GM19438 (cell line): ENCODE measurements around the gene PPFIA1.
"Not testable (repeated sequence)": the region's sequence is repeated elsewhere in the genome, so short reads cannot be mapped to it uniquely, and the experiment has no call there.

Source experiments
- ATAC-seq: cut with Tn5 transposase; IDR thresholded peaks from one replicate; pipeline ENCODE4 v1.9.1; 2021; ENCODE audit warnings: low read depth; ENCODE audit not compliant: unreplicated experiment

Gene PPFIA1

DNA sequence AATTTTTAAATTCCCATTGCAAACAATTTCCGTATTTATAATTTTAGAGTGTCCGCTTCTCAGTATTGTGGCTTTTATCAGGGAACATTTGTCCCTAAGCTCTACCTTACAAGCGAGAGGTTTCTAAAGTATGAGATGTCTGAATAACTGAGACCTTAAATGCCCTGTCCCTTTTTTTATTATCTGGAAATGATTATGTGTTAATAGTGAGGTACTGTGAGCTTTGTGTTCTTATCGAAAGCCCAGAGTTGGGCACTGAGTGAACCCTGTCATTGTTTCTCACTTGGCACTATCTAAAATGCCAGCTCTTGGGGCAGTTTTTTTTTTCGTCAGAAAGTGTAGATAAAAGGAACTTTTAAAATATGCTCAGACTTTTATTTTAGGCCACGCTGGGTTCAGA is 137.3 kb downstream of the PPFIA1 start:
- no peak for ATAC-seq

DNA sequence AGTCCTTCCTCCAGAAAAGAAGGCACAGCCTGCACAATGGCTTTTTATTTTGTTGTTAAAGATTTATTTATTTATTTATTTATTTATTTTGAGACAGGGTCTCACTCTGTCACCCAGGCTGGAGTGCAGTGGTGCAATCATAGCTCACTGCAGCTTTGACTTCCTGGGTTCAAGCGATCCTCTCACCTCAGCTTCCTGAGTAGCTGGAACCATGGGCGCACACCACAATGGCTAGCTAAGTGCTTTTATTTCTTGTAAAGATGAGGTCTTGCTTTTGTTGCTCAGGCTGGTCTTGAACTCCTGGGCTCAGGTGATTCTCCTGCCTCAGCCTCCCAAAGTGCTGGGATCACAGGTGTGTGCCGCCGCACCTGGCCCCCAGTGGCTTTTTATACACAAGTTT is 137.8 kb downstream of the PPFIA1 start:
- not testable (repeated sequence) for ATAC-seq

DNA sequence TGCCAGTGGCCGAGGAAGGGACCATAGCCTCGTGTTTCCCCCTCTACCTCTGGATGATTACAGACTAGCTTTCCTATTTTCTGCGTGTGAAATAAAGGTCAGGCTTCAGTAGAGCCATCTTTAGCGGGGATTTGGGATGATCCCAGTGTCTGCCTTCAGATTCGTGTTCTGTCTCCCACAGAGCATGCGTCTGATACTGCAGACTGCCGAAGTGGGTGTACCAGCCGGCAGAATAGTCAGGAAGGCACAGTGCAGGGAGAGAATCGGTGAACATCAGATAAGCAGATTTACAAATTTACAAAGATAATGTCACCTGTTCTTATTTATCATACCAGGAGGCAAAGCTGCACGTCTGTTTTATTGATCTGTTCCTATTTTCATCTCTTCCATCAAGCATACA is 138.9 kb downstream of the PPFIA1 start:
- no peak for ATAC-seq

DNA sequence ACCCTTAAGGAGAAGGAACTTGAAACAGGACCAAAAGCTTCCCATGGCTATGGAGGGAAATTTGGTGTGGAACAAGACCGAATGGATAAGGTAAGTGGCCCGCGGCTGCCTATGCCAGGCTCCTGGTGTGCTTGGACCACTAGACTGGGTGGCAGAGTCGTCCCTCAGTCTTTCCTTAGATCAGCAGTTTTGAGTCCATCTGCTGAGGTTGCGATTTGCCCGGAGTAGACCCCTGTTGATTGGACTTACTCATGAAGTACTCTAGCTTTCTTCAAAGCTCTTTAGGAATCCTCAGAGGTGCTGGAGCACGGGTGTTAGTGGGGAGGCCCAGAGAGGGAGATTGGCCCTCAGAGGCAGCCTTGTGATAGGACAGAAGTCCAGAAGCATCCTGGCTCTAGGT is 139.4 kb downstream of the PPFIA1 start:
- no peak for ATAC-seq

DNA sequence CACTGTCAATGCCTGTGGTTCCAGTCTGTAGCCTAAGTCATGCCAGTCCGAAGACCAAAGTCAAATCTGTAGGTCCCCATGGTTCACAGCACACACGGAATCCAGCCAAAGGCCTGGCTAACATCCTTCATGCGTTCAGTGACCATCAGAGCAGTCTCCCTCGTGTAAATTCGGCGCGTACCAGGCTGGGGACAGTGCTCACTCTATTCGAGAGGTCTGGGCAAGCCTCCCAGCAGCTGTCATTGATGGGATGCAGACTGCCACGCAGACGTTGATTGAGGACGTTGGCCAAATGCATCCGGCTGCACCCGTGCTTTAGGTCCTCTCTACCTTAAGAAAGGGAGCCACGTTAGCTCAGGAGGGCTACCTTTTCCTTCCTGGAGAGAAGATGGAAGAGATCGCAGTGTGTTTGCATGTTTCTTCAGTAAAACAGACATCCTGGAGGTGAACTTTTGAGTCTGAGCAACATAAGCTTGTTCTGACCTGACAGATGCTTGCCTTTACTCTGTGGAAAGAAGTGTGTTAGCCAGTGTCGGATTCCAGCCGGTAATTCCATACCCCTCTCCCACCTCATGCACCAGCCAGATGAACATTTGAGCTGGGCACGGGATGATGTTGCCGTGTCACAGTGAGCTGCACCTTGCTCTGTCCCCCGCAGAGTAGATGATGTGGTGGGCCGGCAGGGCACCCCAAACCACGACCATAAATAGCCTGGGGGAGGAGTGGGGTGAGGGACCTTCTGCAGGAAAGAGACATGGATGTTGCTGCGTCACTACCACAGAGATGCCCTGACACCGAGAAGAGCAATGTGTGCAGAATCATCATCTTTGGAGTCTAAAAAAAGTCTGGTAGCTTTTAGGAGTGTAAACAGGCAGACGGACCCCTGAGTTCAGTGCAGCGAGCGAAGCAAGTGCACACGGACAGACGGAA is 140.1 kb downstream of the PPFIA1 start:
- ATAC-seq, result no peak

DNA sequence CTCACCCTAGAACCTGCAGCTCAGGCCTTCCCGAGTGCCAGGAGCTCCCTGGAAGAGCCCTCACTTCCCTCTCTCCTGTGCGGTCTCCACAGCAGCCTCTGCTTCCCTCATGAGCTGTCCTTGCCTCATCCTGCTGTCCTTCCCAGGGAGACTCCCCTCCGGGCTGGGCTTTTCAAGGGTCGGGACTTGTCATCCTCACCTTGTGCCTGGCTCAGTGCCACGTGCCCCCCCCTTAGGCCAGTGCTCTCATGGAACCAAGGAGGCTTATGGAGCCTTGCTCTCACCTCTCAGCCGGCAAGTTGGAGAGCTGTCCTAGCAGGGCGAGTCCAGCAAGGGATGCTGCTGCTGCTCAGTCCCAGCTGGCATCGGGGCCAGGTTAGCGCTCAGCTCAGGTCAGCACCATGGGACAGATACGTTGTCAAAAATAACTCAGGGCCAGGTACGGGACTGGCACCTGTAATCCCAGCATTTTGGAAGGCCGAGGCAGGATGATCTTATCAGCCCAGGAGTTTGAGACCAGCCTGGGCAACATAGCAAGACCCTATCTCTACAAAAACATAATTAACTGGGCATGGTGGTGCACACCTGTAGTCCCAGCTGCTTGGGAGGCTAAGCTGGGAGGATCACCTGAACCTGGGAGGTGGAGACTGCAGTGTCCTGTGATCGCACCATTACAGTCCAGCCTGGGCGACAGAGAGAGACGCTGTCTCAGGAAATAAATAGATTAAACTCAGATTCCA is 141.4 kb downstream of the PPFIA1 start:
- ATAC-seq, result no peak

DNA sequence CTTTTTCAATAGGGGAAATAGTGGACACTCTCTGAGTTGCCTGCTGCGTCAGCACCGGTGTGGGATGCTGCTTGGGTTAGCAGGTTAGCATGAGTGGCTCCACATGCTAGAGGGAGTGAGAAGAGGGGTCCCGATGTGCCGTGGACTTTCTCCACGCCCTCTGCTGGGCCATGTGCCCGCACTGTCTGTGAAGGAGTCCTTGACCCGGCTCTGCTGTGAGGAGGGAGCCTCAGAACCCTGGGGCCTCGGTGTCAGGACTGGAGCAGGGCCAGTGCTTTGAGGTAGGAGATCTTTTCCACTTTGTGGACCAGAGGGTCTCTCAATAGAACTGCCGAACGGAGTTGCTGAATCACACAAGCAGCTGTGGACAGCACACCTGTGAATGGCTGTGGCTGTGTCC is 142.7 kb downstream of the PPFIA1 start:
- ATAC-seq, result no peak

DNA sequence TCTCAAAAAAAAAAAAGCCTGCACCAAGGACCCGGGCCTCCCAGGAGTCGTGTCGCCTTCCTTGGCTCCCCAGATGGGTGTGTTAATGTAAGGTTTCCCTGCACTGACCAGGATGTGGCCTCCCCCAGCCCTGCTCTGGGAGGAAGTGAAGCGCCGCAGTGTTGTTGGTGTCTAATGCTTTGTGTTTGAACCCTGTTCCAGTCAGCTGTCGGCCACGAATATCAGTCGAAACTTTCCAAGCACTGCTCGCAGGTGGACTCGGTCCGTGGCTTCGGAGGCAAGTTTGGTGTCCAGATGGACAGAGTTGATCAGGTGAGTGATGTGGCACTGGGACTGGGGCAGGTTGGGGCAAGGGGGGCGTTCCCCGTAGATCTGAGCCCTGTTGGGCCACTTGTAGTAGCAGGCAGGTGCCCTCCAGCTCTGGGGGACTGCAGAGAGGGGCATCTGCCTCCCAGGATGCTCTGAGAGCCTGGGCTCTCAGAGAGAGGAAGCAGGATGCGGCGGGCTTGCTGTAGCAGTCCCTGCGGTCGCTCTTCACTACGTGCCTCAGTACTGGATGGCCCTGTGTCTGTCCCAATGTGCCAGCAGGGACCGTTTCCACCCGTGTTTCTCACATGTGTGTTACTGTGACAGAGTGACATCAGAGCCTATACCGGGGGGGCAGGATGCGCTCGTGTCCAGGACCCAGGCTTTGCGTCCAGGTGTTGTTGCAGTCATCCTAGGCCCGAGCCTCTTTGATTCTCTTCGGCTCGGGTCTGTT is 144.0 kb downstream of the PPFIA1 start:
- ATAC-seq, result no peak

DNA sequence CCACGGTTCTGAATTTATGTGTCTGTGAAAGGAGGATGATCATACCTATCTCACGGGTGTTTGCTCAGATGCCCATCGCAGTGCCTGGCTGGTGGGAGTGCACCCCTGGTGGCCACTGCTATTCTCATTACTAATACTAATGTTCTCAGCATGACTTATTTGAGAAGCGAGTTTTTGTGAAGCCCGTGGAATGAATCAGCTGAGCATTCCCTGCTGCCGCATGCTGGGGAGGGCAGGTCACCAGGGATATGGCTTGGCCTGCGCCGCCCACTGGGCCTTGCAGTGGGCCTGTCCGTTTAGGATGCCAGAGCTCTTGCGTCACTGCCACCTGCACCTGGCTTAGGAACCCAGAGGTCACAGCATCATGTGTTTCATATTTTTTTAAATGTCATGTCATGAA is 144.7 kb downstream of the PPFIA1 start:
- no peak for ATAC-seq

DNA sequence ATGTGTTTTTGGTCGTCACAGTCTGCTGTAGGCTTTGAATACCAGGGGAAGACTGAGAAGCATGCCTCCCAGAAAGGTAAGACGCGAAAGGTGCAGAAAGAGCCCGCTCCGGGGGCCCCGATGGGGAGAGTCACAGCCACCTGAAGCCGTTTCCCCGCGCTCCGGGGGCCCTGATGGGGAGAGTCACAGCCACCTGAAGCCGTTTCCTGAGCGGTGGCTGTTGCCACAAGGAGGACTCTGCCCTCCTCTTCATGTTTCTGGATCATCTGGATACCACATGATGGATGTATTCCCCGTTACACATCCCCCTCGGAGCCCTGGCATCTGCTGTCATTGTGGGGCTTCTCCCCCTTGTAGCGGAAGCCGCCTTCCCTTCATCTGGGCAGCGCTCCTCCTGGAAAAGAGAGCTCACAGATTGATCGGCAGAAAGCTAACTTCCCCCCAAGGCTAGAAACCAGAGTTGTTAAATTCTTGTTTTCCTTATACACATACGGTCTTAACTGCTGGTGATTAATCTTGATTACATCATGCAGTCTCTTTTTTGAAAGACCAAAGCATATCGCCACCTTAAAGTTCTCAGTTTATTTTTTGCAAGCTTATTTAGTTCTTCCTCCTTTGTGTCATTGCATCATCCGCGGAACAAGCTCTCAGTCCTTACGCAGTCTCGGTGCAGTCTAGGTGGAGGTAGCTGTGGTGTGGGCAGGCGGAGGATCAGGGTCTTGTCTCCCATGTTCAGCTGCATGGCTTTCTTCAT is 145.3 kb downstream of the PPFIA1 start:
- ATAC-seq, result no peak

DNA sequence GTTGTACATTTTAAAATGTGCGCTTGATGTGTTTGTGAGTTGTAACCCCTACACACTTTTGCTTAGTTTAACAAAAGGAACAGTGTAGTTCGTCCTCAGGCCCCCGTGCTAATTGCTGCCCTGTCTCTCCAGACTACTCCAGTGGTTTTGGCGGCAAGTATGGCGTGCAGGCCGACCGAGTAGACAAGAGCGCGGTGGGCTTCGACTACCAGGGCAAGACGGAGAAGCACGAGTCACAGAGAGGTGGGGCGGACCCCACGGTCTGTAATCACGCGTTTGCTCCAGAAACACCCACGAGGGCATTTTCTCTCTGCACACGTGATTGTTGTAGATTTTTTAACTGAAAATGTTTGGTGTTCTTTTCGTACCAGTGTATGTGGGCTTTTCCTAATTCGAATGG is 146.4 kb downstream of the PPFIA1 start:
- ATAC-seq, result no peak

DNA sequence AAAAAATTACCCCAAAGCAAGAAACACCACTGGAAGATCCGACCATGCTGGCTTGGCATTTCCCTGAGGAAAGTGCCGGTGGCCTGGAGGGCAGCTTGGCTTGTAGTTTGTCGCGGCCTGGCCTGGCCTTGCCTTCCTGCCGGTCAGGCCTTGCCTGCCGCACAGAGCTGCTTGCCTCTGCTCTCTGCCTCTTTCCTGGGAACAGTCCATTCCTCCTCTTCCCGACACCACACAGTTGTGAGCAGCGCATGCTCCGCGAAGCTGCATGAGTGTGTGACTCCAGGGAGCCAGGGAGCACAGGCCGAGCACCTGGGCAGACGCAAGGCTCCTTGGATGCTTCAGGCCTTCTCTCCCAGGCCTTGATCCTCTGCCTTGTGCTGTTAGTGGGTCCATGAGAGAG is 147.6 kb downstream of the PPFIA1 start:
- ATAC-seq, result no peak

DNA sequence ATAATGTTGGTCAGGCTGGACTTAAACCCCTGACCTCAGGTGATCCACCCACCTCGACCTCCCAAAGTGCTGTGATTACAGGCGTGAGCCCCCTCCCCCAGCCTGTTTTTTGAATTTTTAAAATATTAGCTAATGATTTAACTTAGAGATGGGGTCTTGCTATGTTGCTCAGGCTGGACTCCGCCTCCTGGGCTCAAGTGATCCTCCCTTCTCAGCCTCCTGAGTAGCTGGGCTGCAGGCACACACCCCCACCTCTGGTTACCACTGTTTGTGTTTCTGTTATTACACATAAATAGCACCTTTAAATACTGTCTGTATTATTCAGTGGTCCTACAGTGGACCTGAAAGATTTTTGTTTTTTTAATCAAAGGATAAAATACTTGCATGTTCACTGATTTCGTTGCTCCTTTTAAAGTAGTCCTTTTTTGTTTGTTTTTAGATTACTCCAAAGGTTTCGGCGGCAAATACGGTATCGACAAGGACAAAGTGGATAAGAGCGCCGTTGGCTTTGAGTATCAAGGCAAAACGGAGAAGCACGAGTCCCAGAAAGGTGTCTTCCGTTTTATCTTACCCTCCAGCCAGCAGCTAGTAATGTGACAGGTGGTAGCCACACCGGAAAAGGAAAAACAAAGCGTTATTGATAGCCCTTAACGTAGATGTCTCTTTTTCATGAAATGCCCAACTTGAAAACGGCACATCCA is 149.0 kb downstream of the PPFIA1 start:
- ATAC-seq, result no peak

DNA sequence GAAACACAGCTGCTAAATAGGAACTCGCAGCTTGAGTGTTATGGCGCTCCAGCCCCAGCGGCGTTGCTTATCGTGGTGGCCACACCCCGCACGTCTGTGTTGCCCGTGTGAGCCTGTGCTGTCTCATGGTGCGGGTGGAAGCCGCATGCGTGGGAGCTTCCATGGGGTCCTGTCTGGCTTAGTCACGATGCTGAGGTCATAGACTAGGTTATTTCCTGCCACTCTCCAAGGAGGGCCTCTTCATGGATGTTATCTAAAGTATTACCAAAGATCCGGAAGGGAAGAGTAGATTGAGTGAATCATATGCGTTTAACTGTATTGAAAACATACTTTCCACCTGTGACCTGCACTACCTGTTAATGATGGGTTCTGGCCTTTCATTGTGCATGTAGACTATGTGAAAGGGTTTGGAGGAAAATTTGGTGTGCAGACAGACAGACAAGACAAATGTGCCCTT is 149.5 kb downstream of the PPFIA1 start:
- no peak for ATAC-seq

DNA sequence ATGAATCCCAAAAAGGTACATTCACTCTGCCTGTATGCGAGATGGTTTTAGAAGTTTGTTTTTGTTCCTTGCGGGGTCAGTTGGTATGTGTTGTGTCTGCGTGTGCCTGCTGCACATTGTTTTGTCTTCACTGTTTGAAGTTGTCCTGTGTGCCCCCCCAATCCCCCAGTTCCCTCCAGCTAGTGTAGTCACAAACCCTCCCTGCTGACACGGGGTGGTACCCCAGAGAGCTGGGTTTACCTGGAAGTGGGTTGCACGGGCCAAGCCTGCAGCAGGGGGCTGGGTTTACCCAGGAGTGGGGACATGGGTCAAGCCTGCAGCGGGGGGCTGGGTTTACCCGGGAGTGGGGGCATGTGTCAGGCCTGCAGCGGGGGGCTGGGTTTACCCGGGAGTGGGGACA is 150.0 kb downstream of the PPFIA1 start:
- ATAC-seq, result no peak

DNA sequence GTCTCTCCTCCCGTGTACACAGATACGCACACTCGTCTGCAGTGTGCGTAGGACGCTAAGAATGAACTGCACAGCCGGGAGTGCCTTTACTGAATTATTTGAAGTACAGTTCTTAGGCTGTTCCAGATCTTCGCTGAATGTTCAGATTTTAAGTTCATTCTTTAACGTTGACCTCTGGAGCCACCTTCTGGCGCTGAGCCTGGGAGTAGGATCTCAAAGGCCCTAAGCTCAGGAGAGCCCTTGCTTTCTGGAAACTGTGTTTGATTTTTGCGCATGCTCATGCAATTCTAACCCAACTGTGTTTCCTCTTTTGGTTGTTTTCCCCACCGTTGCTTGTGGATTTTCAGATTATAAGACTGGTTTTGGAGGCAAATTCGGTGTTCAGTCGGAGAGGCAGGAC is 150.6 kb downstream of the PPFIA1 start:
- ATAC-seq, result no peak

DNA sequence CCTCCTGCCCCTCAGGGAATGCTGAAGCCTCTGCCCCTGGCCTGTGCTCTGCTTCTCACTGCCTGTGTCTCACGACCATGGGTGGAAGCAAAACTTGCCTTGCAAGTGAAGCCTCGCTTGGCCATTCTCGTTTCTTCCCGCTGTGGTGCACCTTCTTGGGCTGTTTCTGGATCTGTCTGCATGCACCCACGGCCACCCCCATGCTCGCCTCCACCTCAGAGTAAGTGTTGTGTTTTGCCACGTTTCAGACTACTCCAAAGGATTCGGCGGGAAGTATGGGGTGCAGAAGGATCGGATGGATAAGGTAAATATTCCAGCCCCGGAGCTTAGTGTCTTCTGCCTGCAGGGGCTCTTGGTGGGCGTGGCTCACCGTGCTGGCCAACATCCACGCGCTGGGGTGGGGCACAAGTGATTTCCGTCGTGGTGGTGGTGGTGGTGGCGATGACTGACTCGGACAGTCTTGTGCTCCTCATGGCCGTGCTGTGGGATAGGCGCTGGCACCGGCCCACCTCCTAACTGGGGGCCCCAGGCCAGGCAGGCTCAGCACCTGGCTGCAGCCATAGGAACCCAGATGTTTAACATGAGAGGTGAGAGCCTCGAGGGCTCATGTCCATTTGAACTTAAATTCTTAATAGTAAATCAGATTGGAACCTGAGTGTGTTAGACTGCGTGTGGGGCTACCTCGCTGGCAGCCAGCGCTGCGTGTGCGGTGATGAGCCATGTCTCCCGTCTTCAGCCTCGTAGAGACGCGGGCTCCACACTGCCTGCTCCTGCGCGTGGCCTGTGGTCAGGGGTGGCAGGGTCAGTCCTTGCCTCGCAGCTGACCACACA is 152.4 kb downstream of the PPFIA1 start:
- no peak for ATAC-seq

DNA sequence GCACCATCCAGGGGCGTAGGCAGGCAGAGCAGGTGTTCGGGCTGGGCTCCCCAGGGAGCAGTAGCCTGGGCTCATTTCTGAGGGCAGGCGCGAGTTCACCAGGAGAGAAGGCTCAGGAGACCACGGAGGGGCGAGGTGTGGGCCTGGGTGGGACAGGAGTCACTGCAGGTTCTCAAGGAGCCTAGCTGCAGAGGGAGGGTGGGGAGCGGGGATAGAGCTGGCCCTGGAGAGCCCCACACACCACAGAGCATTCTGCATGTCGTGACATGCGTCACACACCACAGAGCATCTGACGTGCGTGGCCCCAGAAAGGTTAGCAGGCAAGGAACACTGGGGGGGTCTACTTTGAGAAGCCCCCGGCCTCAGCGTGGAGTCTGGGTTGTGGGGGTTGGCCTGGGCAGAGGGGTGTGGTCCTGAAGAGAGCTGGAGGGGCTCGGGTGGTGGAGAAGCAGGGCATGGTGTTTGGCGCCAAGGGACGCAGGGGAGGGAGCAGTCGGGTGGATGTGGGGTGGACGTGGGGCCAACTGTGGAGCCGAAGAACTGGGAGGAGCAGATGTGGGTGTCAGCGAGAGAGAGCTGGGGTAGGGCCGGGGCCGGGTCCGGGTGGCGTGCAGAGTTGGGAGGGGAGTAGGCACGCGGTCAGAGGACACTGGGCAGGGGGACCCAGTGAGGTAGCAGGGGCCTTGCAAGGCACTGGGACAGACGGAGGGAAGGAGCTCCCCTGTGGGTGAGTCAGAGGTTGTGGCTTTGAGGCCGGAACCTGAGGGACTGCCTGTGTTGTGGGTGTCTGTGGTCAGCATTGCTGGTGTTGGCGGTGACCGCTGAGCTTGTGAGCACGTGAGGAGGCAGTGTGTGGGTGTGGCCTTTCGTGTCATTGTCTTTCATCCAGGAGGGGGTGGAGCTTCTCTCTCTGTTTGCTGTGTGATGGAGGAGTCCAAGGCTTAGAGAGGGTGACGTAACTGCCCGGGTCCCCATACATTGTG is 153.3 kb downstream of the PPFIA1 start:
- ATAC-seq, result no peak
